HepG2 (cell line): Measurements from ENCODE around the gene FKBP14.

Experiments used
- ATF2 ChIP-seq: sonication (generic); formaldehyde crosslinking; IDR thresholded peaks from 2 replicates; pipeline ENCODE4 v1.4.0; 2020; ENCODE audit warnings: missing genetic modification reagents
- ELK4 ChIP-seq: sonication (generic); formaldehyde crosslinking; IDR thresholded peaks from 2 replicates; pipeline ENCODE4 v1.9.0; 2021; ENCODE audit warnings: missing genetic modification reagents, borderline replicate concordance
- ESRRA ChIP-seq: sonication (generic); formaldehyde crosslinking; IDR thresholded peaks from 2 replicates; pipeline ENCODE4 v1.5.1; 2020; ENCODE audit warnings: mild to moderate bottlenecking, low read depth, missing genetic modification reagents
- ISL2 ChIP-seq: sonication (generic); formaldehyde crosslinking; IDR thresholded peaks from 2 replicates; pipeline ENCODE4 v1.5.0; 2020; ENCODE audit warnings: missing genetic modification reagents
- JUND ChIP-seq: sonication (generic); formaldehyde crosslinking; IDR thresholded peaks from 2 replicates; pipeline ENCODE4 v1.8.0; 2022; ENCODE audit warnings: mild to moderate bottlenecking, missing genetic modification reagents
- MIER2 ChIP-seq: IDR thresholded peaks from 2 replicates; pipeline ENCODE4 v1.6.1; 2016; ENCODE audit warnings: missing biosample characterization, missing genetic modification reagents
- TF ChIP-seq, protein P1 (sequence below): sonication (generic); formaldehyde crosslinking; IDR thresholded peaks from 2 replicates; pipeline ENCODE4 v1.5.0; 2020; ENCODE audit warnings: mild to moderate bottlenecking, missing genetic modification reagents, moderate library complexity

- TF ChIP-seq ELK4 (no peak), ESRRA (no peak), MIER2 (no peak), ATF2 (CRISPR knock-in tag) (no peak), JUND (no peak), ISL2 (CRISPR knock-in tag) (no peak)
- TF ChIP-seq, protein P1, sequence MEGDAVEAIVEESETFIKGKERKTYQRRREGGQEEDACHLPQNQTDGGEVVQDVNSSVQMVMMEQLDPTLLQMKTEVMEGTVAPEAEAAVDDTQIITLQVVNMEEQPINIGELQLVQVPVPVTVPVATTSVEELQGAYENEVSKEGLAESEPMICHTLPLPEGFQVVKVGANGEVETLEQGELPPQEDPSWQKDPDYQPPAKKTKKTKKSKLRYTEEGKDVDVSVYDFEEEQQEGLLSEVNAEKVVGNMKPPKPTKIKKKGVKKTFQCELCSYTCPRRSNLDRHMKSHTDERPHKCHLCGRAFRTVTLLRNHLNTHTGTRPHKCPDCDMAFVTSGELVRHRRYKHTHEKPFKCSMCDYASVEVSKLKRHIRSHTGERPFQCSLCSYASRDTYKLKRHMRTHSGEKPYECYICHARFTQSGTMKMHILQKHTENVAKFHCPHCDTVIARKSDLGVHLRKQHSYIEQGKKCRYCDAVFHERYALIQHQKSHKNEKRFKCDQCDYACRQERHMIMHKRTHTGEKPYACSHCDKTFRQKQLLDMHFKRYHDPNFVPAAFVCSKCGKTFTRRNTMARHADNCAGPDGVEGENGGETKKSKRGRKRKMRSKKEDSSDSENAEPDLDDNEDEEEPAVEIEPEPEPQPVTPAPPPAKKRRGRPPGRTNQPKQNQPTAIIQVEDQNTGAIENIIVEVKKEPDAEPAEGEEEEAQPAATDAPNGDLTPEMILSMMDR (CRISPR knock-in tag): no peak
Observed at GRCh38 chr7:30036220-30036619, 9.7 kb upstream of the FKBP14 start.
